BJ (cell line): ENCODE measurements around the gene UBFD1. TPM values are rescaled to one million over a fixed set of nuclear protein-coding genes. Genes with fewer than 3 reads are reported as not detected.

Experiments used
- CTCF ChIA-PET: fragments of 350-600 bp; formaldehyde crosslinking; extraction: SDS; loops from one replicate; lab custom pipeline; 2021; ENCODE audit warnings: antibody characterized with exemption, inconsistent platforms; lab: Yijun Ruan, JAX
- POLR2A ChIA-PET: fragments of 300-600 bp; sonication (Branson Sonifier 250); formaldehyde crosslinking; extraction: SDS; loops from one replicate; lab custom pipeline; 2021; ENCODE audit warnings: antibody characterized with exemption; lab: Charles Lee
- DNase-seq: peaks from one replicate; pipeline ENCODE4 v3.0.0-alpha.2; 2011; ENCODE audit warnings: low read depth
- H3K27me3 ChIP-seq: 2 replicates; pipeline ENCODE4 v1.6.0; 2011; ENCODE audit warnings: low read length; ENCODE audit not compliant: control insufficient read depth, insufficient read depth
- H3K36me3 ChIP-seq: 2 replicates; pipeline ENCODE4 v1.5.1; 2011; ENCODE audit warnings: low read length; ENCODE audit not compliant: control insufficient read depth, insufficient read depth
- H3K4me3 ChIP-seq: 2 replicates; pipeline ENCODE4 v1.5.1; 2011; ENCODE audit warnings: low read depth, mild to moderate bottlenecking, control low read depth, low read length
- polyA plus RNA-seq: library from polyadenylated mRNA; depleted of rRNA; stranded (reverse); fragments of >200 nt; gene quantifications from 2 replicates; pipeline ENCODE4 v1.2.3, GENCODE V29; 2011
- TF ChIP-seq, protein P1 (sequence below): IDR thresholded peaks from 2 replicates; pipeline ENCODE4 v1.5.1; 2011; ENCODE audit warnings: low read depth, mild to moderate bottlenecking, control low read depth, inconsistent platforms, low read length, moderate library complexity; ENCODE audit not compliant: insufficient read depth

UBFD1 gene
- polyA plus RNA-seq, 1 experiment, result 61.4 TPM

DNA sequence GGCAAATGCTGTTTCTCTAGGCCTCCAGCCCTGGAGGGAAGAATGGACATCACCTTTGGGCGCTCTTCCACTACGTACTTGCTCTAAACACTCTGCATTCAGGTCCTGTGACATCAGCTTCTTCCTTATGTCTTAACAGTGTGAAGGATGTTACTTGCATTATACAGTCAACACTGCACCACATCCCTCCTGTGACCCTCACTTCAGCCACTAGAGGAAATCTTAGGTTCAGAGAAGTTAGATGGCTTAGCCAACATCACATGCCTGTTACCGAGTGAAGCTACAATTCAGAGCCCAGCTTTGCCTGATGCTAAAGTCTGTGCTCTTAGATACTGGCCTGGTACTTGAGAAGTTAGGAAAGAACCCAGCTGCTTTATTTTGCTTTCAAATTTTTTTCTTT is 18.3 kb downstream of the UBFD1 start:
- Histone ChIP-seq H3K4me3 (no peak overlapping the region), H3K36me3 (peaks cover 21% of the 10 kb centered on the region), H3K27me3 (no peaks in the 10 kb centered on the region)
- CTCF ChIA-PET, result interaction anchor here (0.5 to 2.0 kb wide), 2 partner anchors 18 to 21 kb away, joined by 3 to 6 read pairs; partner anchors contain the start of genes EARS2 and UBFD1
- no peak for DNase-seq
- POLR2A ChIA-PET, result interaction anchor here (0.7 kb wide), 1 partner anchor 14 kb away, joined by 3 read pairs; no protein-coding TSS in a partner anchor
- TF ChIP-seq, protein P1, sequence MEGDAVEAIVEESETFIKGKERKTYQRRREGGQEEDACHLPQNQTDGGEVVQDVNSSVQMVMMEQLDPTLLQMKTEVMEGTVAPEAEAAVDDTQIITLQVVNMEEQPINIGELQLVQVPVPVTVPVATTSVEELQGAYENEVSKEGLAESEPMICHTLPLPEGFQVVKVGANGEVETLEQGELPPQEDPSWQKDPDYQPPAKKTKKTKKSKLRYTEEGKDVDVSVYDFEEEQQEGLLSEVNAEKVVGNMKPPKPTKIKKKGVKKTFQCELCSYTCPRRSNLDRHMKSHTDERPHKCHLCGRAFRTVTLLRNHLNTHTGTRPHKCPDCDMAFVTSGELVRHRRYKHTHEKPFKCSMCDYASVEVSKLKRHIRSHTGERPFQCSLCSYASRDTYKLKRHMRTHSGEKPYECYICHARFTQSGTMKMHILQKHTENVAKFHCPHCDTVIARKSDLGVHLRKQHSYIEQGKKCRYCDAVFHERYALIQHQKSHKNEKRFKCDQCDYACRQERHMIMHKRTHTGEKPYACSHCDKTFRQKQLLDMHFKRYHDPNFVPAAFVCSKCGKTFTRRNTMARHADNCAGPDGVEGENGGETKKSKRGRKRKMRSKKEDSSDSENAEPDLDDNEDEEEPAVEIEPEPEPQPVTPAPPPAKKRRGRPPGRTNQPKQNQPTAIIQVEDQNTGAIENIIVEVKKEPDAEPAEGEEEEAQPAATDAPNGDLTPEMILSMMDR, result no peak

DNA sequence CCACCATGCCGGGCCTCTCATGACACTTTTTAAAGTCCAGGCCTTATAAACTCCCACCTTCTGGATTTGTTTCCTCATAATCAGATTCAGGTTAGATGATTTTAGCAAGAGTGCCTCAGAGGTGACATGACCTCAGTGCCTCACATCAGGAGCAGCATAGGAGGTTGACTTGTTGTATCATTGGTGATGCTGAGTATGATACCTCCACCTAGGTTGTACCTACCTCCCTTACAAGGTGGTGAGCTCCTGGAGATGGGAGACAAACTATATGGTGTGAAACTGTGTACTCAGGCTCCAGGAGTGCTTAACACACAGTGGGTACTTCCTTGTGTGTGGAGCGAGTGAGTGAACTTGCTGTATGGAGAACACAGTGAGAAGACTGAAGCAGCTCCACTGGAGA is 20.0 kb downstream of the UBFD1 start:
- Histone ChIP-seq H3K36me3 (peaks cover 14% of the 10 kb centered on the region), H3K4me3 (no peak overlapping the region), H3K27me3 (no peaks in the 10 kb centered on the region)
- ChIA-PET CTCF (interaction anchor here (1.0 to 2.0 kb wide), 2 partner anchors 19 to 20 kb away, joined by 4 to 6 read pairs; partner anchors contain the start of genes EARS2, NDUFAB1 and UBFD1), POLR2A (no interaction called here)
- TF ChIP-seq, protein P1, result no peak
- DNase-seq, result no peak

DNA sequence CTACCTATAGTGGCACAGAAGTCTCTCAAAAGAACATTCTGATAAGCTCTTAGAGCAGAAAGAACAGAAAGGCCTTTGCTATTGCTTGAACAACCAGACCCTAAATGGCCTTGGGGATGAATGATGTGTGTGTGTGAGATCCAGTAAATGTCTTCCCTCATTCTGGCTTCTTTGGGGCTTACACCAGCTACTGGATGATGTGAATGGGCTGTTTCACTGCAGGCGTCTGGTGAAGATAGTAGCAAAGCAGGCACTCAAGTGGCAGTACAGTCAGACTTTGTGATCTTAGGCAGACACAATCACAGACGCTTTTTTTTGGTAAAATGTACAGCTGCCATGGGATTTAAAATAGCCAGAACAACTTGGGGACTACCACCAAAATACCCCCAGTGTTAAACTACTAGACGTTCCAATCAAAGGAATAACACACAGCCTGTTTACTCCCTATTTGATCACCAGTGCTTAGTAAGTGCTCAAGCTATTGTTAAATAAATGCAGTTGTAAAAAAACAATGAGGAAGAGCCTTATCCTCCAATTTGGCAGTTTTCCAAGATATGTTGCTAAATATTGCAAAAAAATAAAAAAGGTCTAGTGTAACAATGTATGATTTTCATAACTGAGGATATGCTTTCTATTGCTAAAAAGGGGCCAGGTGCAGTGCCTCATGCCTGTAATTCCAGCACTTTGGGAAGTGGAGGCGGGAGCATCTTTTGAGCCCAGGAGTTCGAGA is 20.7 kb downstream of the UBFD1 start:
- POLR2A ChIA-PET, result no interaction called here
- TF ChIP-seq, protein P1, result no peak
- Histone ChIP-seq H3K27me3 (no peaks in the 10 kb centered on the region), H3K4me3 (no peak overlapping the region), H3K36me3 (peaks cover 12% of the 10 kb centered on the region)
- CTCF ChIA-PET, result interaction anchor here (1.0 kb wide), 1 partner anchor 18 kb away, joined by 4 read pairs; the partner anchor contains the start of gene NDUFAB1
- no peak for DNase-seq

DNA sequence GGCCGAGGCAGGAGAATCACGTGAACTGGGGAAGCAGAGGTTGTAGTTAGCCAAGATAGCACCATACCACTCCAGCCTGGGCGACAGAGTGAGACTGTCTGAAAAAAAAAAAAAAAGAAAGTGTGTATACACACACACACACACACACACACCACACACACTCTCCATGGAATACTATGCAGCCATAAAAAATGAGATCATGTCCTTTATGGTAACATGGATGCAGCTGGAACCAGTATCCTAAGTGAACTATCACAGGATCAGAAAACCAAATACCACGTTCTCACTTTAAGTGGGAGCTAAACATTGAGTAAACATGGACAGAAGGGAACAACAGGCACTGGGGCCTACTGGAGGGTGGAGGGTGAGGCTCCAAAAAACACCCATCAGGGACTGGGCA is 21.8 kb downstream of the UBFD1 start:
- ChIA-PET POLR2A (no interaction called here), CTCF (no interaction called here)
- H3K27me3 ChIP-seq, result no peaks in the 10 kb centered on the region
- TF ChIP-seq, protein P1, result no peak
- no peak overlapping the region for H3K4me3 ChIP-seq
- DNase-seq, result no peak
- peaks cover 11% of the 10 kb centered on the region for H3K36me3 ChIP-seq

DNA sequence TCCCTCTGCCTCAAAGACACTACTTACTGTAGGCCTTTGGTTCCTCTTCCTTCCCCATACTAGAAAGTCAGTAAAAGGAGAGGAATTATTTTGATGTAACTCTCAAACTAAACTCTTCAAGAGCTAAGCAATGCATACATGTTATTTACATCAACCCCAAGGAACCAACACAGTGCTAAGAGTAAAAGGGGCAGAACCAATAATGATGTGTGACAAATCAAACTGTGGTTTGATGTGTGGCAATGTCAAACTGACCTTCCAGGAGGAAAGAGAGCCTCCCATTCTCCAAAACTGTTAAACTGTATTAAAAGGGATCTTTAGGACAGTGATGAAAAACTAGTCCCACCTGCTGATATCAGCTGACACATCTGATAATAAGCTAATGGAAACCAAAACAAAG is 22.9 kb downstream of the UBFD1 start:
- TF ChIP-seq, protein P1, result no peak
- no peak for DNase-seq
- ChIA-PET POLR2A (no interaction called here), CTCF (interaction anchor here (2.1 kb wide), 1 partner anchor 22 kb away, joined by 6 read pairs; the partner anchor contains the start of genes EARS2 and UBFD1)
- H3K36me3 ChIP-seq, result peaks cover 16% of the 10 kb centered on the region
- H3K4me3 ChIP-seq, result no peak overlapping the region
- no peaks in the 10 kb centered on the region for H3K27me3 ChIP-seq
